ENCODE results near the gene GDA. TPM values are rescaled to one million over a fixed set of nuclear protein-coding genes. Genes with fewer than 3 reads are reported as not detected.

Gene GDA
- total and polyA plus RNA-seq, 4 donors: 0.04 to 1.5 (median 0.63) TPM

DNA sequence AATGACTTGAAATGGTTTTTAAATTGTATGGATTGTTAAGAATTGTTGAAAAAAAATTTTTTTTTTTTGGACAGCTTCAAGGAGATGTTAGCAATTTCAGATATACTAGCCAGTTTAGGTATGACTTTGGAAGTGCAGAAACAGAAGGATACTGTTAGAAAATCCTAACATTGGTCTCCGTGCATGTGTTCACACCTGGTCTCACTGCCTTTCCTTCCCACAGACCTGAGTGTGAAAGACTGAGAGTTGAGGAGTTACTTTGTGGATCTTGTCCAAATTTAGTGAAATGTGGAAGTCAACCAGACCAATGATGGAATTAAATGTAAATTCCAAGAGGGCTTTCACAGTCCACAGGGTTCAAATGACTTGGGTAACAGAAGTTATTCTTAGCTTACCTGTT is 102.3 kb downstream of the GDA start:
- 75 to 87% methylated on average over 1 of the region's 1 CpG for WGBS, 2 donors
- no peak overlapping the region for H3K27ac ChIP-seq (ENCODE audit: low read depth in 1 of 2, low read length in 1 of 2)
- no peak overlapping the region for H3K9ac ChIP-seq (ENCODE audit: insufficient read depth in 1 of 2, low read length in 2 of 2)

DNA sequence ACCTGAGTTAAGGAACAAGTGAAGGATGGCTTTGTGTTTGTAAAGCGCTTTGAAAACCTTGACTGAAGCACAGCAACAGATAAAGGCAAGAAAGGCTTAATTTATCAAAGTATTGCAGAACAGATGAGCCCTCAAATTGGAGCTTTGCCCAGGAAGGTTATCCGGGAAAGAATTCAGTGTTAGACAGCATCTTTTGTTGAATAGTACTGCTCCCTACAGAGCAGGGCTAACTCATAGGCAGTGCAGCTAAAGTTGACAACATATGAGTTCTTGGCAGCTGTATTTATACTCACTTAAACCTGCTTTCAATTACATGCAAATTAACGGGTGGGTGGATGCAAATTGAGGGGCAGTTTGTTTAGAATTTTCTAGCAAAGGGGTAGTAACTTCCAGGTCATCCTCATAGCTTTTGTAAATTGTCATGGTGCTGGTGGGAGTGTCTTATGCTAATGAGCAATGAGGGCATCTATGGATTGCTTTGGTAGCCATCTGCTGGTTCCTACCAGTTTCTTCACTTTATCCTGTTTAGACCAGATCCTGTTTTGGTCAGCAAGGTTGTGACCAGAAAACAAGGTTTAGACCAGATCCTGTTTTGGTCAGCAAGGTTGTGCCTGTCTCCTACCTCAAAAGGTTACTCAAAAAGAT is 105.8 kb downstream of the GDA start:
- H3K27me3 ChIP-seq (ENCODE audit: control insufficient read depth in 3 of 3, insufficient read depth in 3 of 3, low read length in 2 of 3): no peaks in the 10 kb centered on the region

More for the DNA sequence above, 102.3 kb downstream of the GDA start:
- Histone ChIP-seq H3K27me3 (ENCODE audit: control insufficient read depth in 3 of 3, insufficient read depth in 3 of 3, low read length in 2 of 3) (no peaks in the 10 kb centered on the region), H3K4me1 (ENCODE audit: control insufficient read depth in 5 of 5, insufficient read depth in 5 of 5, low read length in 5 of 5) (no peaks in the 10 kb centered on the region), H3K36me3 (ENCODE audit: control insufficient read depth in 4 of 4, insufficient read depth in 4 of 4, low read length in 4 of 4) (no peaks in the 10 kb centered on the region), H3K9me3 (ENCODE audit: control insufficient read depth in 4 of 4, insufficient read depth in 3 of 4, low read length in 3 of 4) (no peaks in the 10 kb centered on the region), H3K4me3 (no peak overlapping the region)
- ATAC-seq (ENCODE audit: insufficient read depth, low FRiP score) (no peak), DNase-seq (no peak)
- TF ChIP-seq, protein P1, sequence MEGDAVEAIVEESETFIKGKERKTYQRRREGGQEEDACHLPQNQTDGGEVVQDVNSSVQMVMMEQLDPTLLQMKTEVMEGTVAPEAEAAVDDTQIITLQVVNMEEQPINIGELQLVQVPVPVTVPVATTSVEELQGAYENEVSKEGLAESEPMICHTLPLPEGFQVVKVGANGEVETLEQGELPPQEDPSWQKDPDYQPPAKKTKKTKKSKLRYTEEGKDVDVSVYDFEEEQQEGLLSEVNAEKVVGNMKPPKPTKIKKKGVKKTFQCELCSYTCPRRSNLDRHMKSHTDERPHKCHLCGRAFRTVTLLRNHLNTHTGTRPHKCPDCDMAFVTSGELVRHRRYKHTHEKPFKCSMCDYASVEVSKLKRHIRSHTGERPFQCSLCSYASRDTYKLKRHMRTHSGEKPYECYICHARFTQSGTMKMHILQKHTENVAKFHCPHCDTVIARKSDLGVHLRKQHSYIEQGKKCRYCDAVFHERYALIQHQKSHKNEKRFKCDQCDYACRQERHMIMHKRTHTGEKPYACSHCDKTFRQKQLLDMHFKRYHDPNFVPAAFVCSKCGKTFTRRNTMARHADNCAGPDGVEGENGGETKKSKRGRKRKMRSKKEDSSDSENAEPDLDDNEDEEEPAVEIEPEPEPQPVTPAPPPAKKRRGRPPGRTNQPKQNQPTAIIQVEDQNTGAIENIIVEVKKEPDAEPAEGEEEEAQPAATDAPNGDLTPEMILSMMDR (IDR thresholded peaks at IDR 0.05; ENCODE audit: control extremely low read depth, extremely low read depth): no peak

GRCh38 chr9:72255569-72255968 is 106.3 kb downstream of the GDA start:
- Histone ChIP-seq H3K9ac (ENCODE audit: insufficient read depth in 1 of 2, low read length in 2 of 2) (no peak overlapping the region), H3K9me3 (ENCODE audit: control insufficient read depth in 4 of 4, insufficient read depth in 3 of 4, low read length in 3 of 4) (no peaks in the 10 kb centered on the region), H3K4me1 (ENCODE audit: control insufficient read depth in 5 of 5, insufficient read depth in 5 of 5, low read length in 5 of 5) (no peaks in the 10 kb centered on the region), H3K27ac (ENCODE audit: low read depth in 1 of 2, low read length in 1 of 2) (no peak overlapping the region), H3K36me3 (ENCODE audit: control insufficient read depth in 4 of 4, insufficient read depth in 4 of 4, low read length in 4 of 4) (no peaks in the 10 kb centered on the region), H3K27me3 (ENCODE audit: control insufficient read depth in 3 of 3, insufficient read depth in 3 of 3, low read length in 2 of 3) (no peaks in the 10 kb centered on the region), H3K4me3 (no peak overlapping the region)
- 82% methylated on average over 4 of the region's 4 CpGs for WGBS, 2 donors
- DNase-seq (no peak), ATAC-seq (ENCODE audit: insufficient read depth, low FRiP score) (no peak)
- TF ChIP-seq, protein P1 (IDR thresholded peaks at IDR 0.05; ENCODE audit: control extremely low read depth, extremely low read depth): no peak

More for the DNA sequence above, 105.8 kb downstream of the GDA start:
- Histone ChIP-seq H3K9ac (ENCODE audit: insufficient read depth in 1 of 2, low read length in 2 of 2) (no peak overlapping the region), H3K27ac (ENCODE audit: low read depth in 1 of 2, low read length in 1 of 2) (no peak overlapping the region), H3K4me3 (no peak overlapping the region), H3K36me3 (ENCODE audit: control insufficient read depth in 4 of 4, insufficient read depth in 4 of 4, low read length in 4 of 4) (no peaks in the 10 kb centered on the region), H3K9me3 (ENCODE audit: control insufficient read depth in 4 of 4, insufficient read depth in 3 of 4, low read length in 3 of 4) (no peaks in the 10 kb centered on the region), H3K4me1 (ENCODE audit: control insufficient read depth in 5 of 5, insufficient read depth in 5 of 5, low read length in 5 of 5) (no peaks in the 10 kb centered on the region)
- DNase-seq (no peak), ATAC-seq (ENCODE audit: insufficient read depth, low FRiP score) (no peak)
- TF ChIP-seq, protein P1 (IDR thresholded peaks at IDR 0.05; ENCODE audit: control extremely low read depth, extremely low read depth): no peak
- 72 to 82% methylated on average over 3 of the region's 3 CpGs for WGBS, 2 donors

- ATAC-seq (ENCODE audit: insufficient read depth, low FRiP score) (no peak), DNase-seq (no peak)
- no peaks in the 10 kb centered on the region for H3K36me3 ChIP-seq (ENCODE audit: control insufficient read depth in 4 of 4, insufficient read depth in 4 of 4, low read length in 4 of 4)
- TF ChIP-seq, protein P1 (IDR thresholded peaks at IDR 0.05; ENCODE audit: control extremely low read depth, extremely low read depth): no peak
- no peaks in the 10 kb centered on the region for H3K4me1 ChIP-seq (ENCODE audit: control insufficient read depth in 5 of 5, insufficient read depth in 5 of 5, low read length in 5 of 5)
- no peak overlapping the region for H3K4me3 ChIP-seq
- H3K9ac ChIP-seq (ENCODE audit: insufficient read depth in 1 of 2, low read length in 2 of 2): no peak overlapping the region
- no peaks in the 10 kb centered on the region for H3K9me3 ChIP-seq (ENCODE audit: control insufficient read depth in 4 of 4, insufficient read depth in 3 of 4, low read length in 3 of 4)
- no peak overlapping the region for H3K27ac ChIP-seq (ENCODE audit: low read depth in 1 of 2, low read length in 1 of 2)
- WGBS, 2 donors: 85 to 90% methylated on average over 6 of the region's 6 CpGs
- no peaks in the 10 kb centered on the region for H3K27me3 ChIP-seq (ENCODE audit: control insufficient read depth in 3 of 3, insufficient read depth in 3 of 3, low read length in 2 of 3)
Measured at GRCh38 chr9:72256931-72257330, 107.7 kb downstream of the GDA start.
